Measurements from ENCODE around the gene ESRRG.
"Not testable (repeated sequence)": the region's sequence is repeated elsewhere in the genome, so short reads cannot be mapped to it uniquely, and the experiment has no call there.

ESRRG gene

GRCh38 chr1:216532251-216532798 is 190.9 kb downstream of the ESRRG start:
- Histone ChIP-seq H3K9me2 (replicated peaks; ENCODE audit: low read depth, low read length) (no peaks in the 10 kb centered on the region), H3K79me2 (ENCODE audit: insufficient read depth, low read length) (no peaks in the 10 kb centered on the region), H3K4me2 (ENCODE audit: low read depth, low read length, poor library complexity, severe bottlenecking) (no peak overlapping the region), H3F3A (ENCODE audit: low read depth) (no peaks in the 10 kb centered on the region), H3K9ac (ENCODE audit: low read depth, low read length, poor library complexity, severe bottlenecking) (no peak overlapping the region), H3K4me1 (ENCODE audit: insufficient read depth, low read length, poor library complexity, severe bottlenecking) (no peaks in the 10 kb centered on the region), H3K9me3 (ENCODE audit: insufficient read depth, low read depth, low read length) (no peaks in the 10 kb centered on the region), H2AFZ (ENCODE audit: low read length) (no peak overlapping the region), H3K4me3 (ENCODE audit: low read length, poor library complexity, severe bottlenecking) (no peak overlapping the region), H4K20me1 (ENCODE audit: insufficient read depth, low read length, poor library complexity, severe bottlenecking) (no peaks in the 10 kb centered on the region), H3K36me3 (ENCODE audit: insufficient read depth, low read length) (no peaks in the 10 kb centered on the region), H3K27me3 (ENCODE audit: insufficient read depth, low read length, poor library complexity, severe bottlenecking) (no peaks in the 10 kb centered on the region)
- TF ChIP-seq EZH2phosphoT487 (IDR thresholded peaks at IDR 0.05; ENCODE audit: borderline replicate concordance) (no peak), CTCF (conservative IDR thresholded peaks at IDR 0.05; ENCODE audit: low read length) (no peak)

- Histone ChIP-seq H3K4me2 (ENCODE audit: low read depth, low read length, poor library complexity, severe bottlenecking) (peak overlapping the region; percentile 36), H3K36me3 (ENCODE audit: insufficient read depth, low read length) (no peaks in the 10 kb centered on the region), H3K4me3 (ENCODE audit: low read length, poor library complexity, severe bottlenecking) (no peak overlapping the region), H4K20me1 (ENCODE audit: insufficient read depth, low read length, poor library complexity, severe bottlenecking) (no peaks in the 10 kb centered on the region), H3K4me1 (ENCODE audit: insufficient read depth, low read length, poor library complexity, severe bottlenecking) (no peaks in the 10 kb centered on the region), H3K79me2 (ENCODE audit: insufficient read depth, low read length) (no peaks in the 10 kb centered on the region), H3K9ac (ENCODE audit: low read depth, low read length, poor library complexity, severe bottlenecking) (no peak overlapping the region), H2AFZ (ENCODE audit: low read length) (no peak overlapping the region; the same call in 1 of the 2 replicates), H3K9me2 (replicated peaks; ENCODE audit: low read depth, low read length) (no peaks in the 10 kb centered on the region), H3K9me3 (ENCODE audit: insufficient read depth, low read depth, low read length) (no peaks in the 10 kb centered on the region), H3F3A (ENCODE audit: low read depth) (no peaks in the 10 kb centered on the region), H3K27me3 (ENCODE audit: insufficient read depth, low read length, poor library complexity, severe bottlenecking) (no peaks in the 10 kb centered on the region)
- no peak for TF ChIP-seq EZH2phosphoT487 (IDR thresholded peaks at IDR 0.05; ENCODE audit: borderline replicate concordance)
- no peak for TF ChIP-seq CTCF (conservative IDR thresholded peaks at IDR 0.05; ENCODE audit: low read length)
Observed at GRCh38 chr1:216531263-216532239, 191.7 kb downstream of the ESRRG start.

GRCh38 chr1:216529851-216530250 is 193.4 kb downstream of the ESRRG start:
- not testable (repeated sequence) for H3K27me3 ChIP-seq (ENCODE audit: insufficient read depth, low read length, poor library complexity, severe bottlenecking); H3K4me2 ChIP-seq (ENCODE audit: low read depth, low read length, poor library complexity, severe bottlenecking); H4K20me1 ChIP-seq (ENCODE audit: insufficient read depth, low read length, poor library complexity, severe bottlenecking); H3K4me3 ChIP-seq (ENCODE audit: low read length, poor library complexity, severe bottlenecking); H3K9me3 ChIP-seq (ENCODE audit: insufficient read depth, low read depth, low read length); H3K9ac ChIP-seq (ENCODE audit: low read depth, low read length, poor library complexity, severe bottlenecking); H3K36me3 ChIP-seq (ENCODE audit: insufficient read depth, low read length); H3F3A ChIP-seq (ENCODE audit: low read depth); H3K9me2 ChIP-seq (replicated peaks; ENCODE audit: low read depth, low read length); H2AFZ ChIP-seq (ENCODE audit: low read length); H3K79me2 ChIP-seq (ENCODE audit: insufficient read depth, low read length); H3K4me1 ChIP-seq (ENCODE audit: insufficient read depth, low read length, poor library complexity, severe bottlenecking)

All from Loucy (cell line).